ENCODE results near the gene PDS5B.
"Not testable (repeated sequence)": the region's sequence is repeated elsewhere in the genome, so short reads cannot be mapped to it uniquely, and the experiment has no call there.

PDS5B gene

DNA sequence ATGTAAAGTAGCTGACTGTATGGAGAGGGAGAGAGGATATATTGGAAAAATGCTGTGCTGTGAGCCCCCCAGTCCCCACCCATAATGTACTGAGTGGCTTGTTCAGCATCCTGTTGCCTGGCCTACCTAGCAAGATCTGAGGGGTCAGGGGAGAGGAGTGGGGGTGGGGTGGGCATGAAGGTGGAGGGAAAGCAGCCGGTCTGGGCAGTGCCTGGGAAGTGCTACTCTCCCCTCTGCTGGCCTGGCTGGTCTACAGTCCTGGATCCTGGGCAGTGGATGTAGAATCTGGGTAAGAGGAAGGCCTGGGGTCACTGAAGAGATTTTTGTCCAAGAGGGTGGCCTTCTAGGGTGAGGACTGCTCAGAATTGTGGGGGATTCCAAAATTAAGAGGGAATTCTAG is 210.5 kb downstream of the PDS5B start:
- DNase-seq, result no peak
- peaks cover 20% of the 10 kb centered on the region for H3K4me1 Mint-ChIP-seq
- peaks cover 3% of the 10 kb centered on the region for H3K9me3 Mint-ChIP-seq
- no peak overlapping the region for H3K27ac Mint-ChIP-seq
- H3K36me3 Mint-ChIP-seq (ENCODE audit: low read depth), result peaks cover 1% of the 10 kb centered on the region
- ATAC-seq, result no peak
- H3K27me3 Mint-ChIP-seq, result peaks cover 2% of the 10 kb centered on the region
- H3K4me3 Mint-ChIP-seq, result no peak overlapping the region

DNA sequence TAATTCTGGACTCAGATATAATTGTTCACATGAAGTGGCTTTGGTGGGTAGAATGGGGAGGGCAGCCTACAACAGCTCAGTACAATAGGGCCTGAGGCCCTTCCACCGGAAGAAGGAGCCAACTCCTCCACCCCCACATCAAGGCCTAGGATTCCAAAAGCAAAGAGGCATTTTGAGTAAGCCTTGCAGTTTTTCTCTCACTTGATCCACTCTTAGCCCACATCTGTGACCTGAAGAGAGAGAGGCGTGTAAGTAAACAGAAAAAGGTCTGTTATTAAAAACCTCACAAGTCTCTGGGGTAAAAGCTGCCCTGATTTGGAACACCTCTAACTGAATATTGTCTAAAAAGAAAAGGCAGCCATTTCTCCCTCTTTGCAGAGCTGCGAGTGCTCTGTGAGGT is 215.9 kb downstream of the PDS5B start:
- DNase-seq (no peak), ATAC-seq (no peak)
- peaks cover 3% of the 10 kb centered on the region for H3K9me3 Mint-ChIP-seq
- H3K4me1 Mint-ChIP-seq, result no peaks in the 10 kb centered on the region
- H3K4me3 Mint-ChIP-seq, result no peak overlapping the region
- H3K27me3 Mint-ChIP-seq, result peaks cover 2% of the 10 kb centered on the region
- H3K27ac Mint-ChIP-seq, result no peak overlapping the region
- H3K36me3 Mint-ChIP-seq (ENCODE audit: low read depth), result no peaks in the 10 kb centered on the region

DNA sequence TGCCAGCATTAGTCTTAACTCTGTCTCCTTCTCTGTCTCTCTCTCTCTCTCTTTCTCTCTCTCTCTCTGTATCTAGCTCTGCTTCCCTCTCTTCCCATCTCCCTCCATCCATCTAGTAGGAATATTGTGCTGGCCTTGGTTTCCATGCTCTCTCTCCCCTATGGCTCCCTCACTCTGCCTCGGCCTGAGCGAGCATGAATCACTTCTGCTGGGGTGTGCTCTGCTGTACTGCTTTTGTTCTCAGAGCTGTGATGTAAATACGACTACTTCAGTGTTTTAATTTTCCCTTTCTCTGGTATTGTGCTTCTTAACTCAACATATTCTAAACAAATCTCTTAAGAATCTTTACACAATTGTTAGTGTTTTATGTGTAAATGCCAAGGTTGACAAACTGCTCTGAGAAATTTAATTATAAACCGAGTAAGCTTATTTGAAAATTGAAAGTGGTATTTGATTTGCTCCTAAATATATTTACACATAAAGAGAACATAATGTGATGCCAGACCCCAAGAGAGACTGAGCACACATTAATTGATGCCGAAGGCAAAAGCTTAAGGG is 218.5 kb downstream of the PDS5B start:
- no peaks in the 10 kb centered on the region for H3K4me1 Mint-ChIP-seq
- H3K27ac Mint-ChIP-seq, result no peak overlapping the region
- no peak for ATAC-seq
- H3K9me3 Mint-ChIP-seq, result no peaks in the 10 kb centered on the region
- H3K4me3 Mint-ChIP-seq, result no peak overlapping the region
- H3K36me3 Mint-ChIP-seq (ENCODE audit: low read depth), result no peaks in the 10 kb centered on the region
- DNase-seq, result no peak
- no peaks in the 10 kb centered on the region for H3K27me3 Mint-ChIP-seq

DNA sequence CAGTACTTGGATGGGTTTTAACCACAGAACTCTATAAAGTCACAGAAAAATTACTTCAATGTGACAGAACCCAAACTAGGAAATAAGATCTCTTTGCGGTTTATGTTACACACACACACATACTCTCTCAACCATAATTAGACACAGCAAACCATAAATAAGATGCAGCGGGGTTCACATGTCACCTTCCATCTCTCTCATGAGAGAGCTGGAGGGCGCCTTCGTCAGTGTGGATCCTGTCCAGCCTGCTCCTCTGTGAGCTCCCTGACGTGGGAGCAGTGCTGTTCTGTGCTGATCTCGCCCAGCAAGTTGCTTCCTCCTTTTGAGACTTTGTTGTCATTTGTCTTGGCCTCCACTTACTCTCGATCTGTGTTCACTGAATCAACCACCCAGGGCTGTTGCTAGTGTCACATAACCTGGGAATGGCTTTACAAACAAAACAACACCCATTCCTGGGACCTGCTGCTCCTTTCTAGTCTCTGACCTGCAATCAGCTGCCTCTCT is 225.1 kb downstream of the PDS5B start:
- peaks cover 8% of the 10 kb centered on the region for H3K4me1 Mint-ChIP-seq
- no peaks in the 10 kb centered on the region for H3K27me3 Mint-ChIP-seq
- no peaks in the 10 kb centered on the region for H3K36me3 Mint-ChIP-seq (ENCODE audit: low read depth)
- peaks cover 10% of the 10 kb centered on the region for H3K9me3 Mint-ChIP-seq
- peak overlapping the region; percentile 14 for H3K27ac Mint-ChIP-seq
- peak; percentile 68 for ATAC-seq
- DNase-seq, result peak; percentile 14
- no peak overlapping the region for H3K4me3 Mint-ChIP-seq

DNA sequence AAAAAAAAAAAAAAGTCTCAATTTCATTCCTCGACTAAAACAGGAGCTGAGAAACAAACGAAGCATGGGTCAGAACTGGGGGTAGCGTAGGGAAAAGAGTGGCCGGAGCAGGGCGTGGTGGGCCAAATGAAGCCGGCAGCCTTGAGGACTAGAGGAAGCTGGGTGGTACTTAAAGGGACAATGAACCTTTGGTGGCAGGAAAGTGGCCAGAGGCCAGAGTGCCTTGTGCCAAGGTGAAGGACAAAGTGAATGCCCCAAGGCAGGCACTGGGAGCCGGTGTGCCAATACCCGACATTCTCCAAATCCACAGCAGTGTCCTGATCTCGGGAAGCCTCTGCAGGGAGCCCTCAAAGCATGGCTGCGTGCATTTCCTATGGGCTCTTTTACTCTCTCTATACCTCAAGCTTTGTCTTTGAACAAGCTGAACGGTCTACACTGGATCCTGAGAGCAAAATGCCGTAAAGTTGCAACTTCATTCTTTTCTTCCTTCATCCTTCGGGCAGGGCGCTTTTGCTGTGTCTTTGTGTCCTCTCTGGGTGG is 235.0 kb downstream of the PDS5B start:
- Mint-ChIP-seq H3K4me3 (no peak overlapping the region), H3K36me3 (ENCODE audit: low read depth) (no peaks in the 10 kb centered on the region), H3K4me1 (no peaks in the 10 kb centered on the region), H3K27ac (no peak overlapping the region), H3K9me3 (no peaks in the 10 kb centered on the region), H3K27me3 (no peaks in the 10 kb centered on the region)
- DNase-seq, result no peak
- no peak for ATAC-seq

DNA sequence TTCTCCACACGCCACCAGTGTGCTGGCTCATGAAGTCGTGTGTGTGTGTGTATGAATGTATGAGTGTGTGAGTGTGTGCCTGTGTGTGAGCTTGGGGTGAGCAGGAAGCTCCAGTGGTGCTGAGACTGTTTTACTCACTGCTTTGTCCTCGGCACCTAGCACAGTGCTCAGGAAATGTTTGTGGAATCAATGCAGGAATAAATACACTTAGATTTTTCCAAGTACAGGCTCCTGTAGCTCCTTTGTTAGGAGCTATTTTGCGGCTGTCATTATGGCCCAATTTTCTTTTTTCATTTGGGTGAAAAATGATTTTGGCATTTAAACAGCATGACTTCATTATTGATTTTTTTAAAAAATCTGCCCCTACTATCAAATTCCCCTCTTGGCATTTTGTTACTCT is 236.5 kb downstream of the PDS5B start:
- no peaks in the 10 kb centered on the region for H3K36me3 Mint-ChIP-seq (ENCODE audit: low read depth)
- no peaks in the 10 kb centered on the region for H3K9me3 Mint-ChIP-seq
- ATAC-seq (no peak), DNase-seq (no peak)
- H3K4me1 Mint-ChIP-seq, result no peaks in the 10 kb centered on the region
- H3K4me3 Mint-ChIP-seq, result no peak overlapping the region
- H3K27me3 Mint-ChIP-seq, result no peaks in the 10 kb centered on the region
- no peak overlapping the region for H3K27ac Mint-ChIP-seq

DNA sequence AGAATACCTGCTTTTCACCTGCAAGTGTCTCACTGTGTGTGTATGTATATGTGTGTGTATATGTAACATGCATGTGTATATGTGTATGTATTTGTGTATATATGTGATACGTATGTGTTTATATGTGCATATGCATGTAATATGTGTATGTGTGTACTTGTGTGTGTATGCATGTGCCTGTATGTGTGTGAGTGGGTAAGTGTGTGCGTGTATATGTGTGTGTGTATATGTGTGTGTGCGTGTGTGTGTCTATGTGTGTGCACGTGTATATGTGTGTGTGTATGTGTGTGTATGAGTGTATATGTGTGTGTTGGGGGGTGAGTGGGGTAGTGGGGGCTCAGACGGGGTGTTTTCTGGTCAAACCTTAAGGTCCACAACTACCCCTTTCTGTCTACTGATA is 237.3 kb downstream of the PDS5B start:
- Mint-ChIP-seq H3K9me3 (no peaks in the 10 kb centered on the region), H3K27ac (no peak overlapping the region), H3K36me3 (ENCODE audit: low read depth) (no peaks in the 10 kb centered on the region), H3K4me3 (no peak overlapping the region), H3K4me1 (no peaks in the 10 kb centered on the region), H3K27me3 (no peaks in the 10 kb centered on the region)
- ATAC-seq (no peak), DNase-seq (no peak)

DNA sequence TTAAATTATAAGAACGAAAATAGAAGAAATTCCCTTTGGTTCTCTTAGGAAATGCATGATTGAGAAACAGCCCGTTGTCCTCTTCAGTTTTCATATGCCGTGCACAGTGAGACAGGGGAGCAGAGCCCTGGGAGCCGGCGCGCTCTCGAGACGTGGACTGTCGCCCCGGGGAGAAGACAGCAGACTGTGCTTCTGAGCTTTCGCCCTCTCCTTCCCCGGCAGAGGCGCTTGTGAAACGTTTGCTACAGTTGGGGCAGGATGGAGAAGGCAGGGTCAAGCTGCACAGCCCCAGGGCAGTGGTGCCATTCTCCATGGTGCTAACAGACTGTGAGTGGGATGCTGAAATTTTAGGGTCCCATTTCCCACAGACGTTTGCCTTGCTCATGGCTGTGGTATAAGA is 237.8 kb downstream of the PDS5B start:
- Mint-ChIP-seq H3K36me3 (ENCODE audit: low read depth) (no peaks in the 10 kb centered on the region), H3K27ac (no peak overlapping the region), H3K27me3 (no peaks in the 10 kb centered on the region), H3K9me3 (no peaks in the 10 kb centered on the region), H3K4me3 (no peak overlapping the region), H3K4me1 (no peaks in the 10 kb centered on the region)
- ATAC-seq (no peak), DNase-seq (no peak)

DNA sequence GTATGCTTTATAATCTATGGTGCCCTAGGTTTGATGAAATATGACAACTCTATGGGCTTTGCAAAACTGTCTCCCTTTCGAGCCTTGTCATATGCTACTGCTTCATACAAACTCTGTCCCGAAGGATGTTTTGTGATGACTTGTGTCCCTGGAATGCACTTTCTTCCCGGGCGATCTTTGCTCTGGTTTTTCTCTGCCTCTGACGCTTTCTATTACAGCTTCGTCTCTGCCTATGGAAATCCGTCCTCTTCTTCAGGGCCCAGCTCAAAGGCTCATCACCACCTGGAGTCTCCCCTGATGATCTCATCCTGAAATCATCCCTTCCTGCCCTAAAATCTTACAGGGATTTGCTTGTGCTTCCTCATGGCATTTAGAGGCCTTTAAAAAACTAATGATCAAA is 238.4 kb downstream of the PDS5B start:
- no peaks in the 10 kb centered on the region for H3K36me3 Mint-ChIP-seq (ENCODE audit: low read depth)
- H3K27me3 Mint-ChIP-seq, result no peaks in the 10 kb centered on the region
- H3K27ac Mint-ChIP-seq, result no peak overlapping the region
- no peaks in the 10 kb centered on the region for H3K9me3 Mint-ChIP-seq
- no peaks in the 10 kb centered on the region for H3K4me1 Mint-ChIP-seq
- ATAC-seq (no peak), DNase-seq (no peak)
- no peak overlapping the region for H3K4me3 Mint-ChIP-seq

DNA sequence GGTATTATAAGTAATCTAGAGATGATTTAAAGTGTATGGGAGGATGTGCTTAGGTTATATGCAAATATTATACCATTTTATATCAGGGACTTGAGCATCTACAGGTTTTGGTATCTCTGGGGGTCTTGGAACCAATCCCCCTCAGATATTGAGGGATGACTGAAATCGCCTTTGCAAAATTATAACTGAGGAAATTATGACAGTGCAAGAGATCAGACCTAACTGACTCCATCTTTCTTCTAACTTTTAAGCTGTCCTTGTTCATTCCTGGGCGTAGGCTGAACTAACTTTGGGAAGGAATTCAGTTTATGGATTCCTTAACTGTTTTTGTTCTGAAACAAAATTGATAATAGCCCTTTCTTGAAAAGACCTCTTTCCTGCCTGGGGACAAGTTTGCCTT is 239.2 kb downstream of the PDS5B start:
- no peak for ATAC-seq
- H3K4me1 Mint-ChIP-seq, result no peaks in the 10 kb centered on the region
- H3K4me3 Mint-ChIP-seq, result no peak overlapping the region
- no peaks in the 10 kb centered on the region for H3K27me3 Mint-ChIP-seq
- no peak overlapping the region for H3K27ac Mint-ChIP-seq
- no peak for DNase-seq
- no peaks in the 10 kb centered on the region for H3K36me3 Mint-ChIP-seq (ENCODE audit: low read depth)
- H3K9me3 Mint-ChIP-seq, result no peaks in the 10 kb centered on the region

DNA sequence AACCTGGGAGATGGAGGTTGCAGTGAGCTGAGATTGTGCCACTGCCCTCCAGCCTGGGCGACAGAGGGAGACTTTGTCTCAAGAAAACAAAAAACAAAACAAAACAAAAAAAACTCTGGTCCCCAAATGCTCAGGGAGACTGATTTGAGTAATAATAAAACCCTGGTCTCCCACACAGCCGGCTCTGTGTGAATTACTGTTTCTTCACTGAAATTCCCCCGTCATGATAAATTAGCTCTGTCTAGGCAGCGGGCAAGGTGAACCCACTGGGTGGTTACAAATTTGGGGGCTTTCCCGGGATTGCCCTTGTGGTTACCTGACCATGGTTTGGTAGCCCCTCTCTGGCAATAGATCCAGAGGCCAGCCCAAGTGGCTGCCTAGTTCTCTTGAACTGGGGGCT is 240.1 kb downstream of the PDS5B start:
- H3K27me3 Mint-ChIP-seq; H3K36me3 Mint-ChIP-seq (ENCODE audit: low read depth); H3K27ac Mint-ChIP-seq; H3K4me3 Mint-ChIP-seq; H3K9me3 Mint-ChIP-seq; ATAC-seq; DNase-seq; H3K4me1 Mint-ChIP-seq: not testable (repeated sequence)

All from activated naive CD8-positive, alpha-beta T cell treated with anti-CD3 and anti-CD28 coated beads, Interleukin-2, amount 50 U/mL, for 24 hours (primary cell).